Tibial nerve (tissue), 3 donors: Measurements from ENCODE around the gene GLYATL1.

Experiments
- POLR2A ChIP-seq, 2 donors: fragments of 450-650 bp; IDR thresholded peaks; one replicate each; pipeline ENCODE4 v1.6.1; 2017; ENCODE audit warnings: antibody characterized with exemption in 2 of 2, mild to moderate bottlenecking in 2 of 2, moderate library complexity in 2 of 2
- TF ChIP-seq, protein P1 (sequence below), 5 experiments: fragments of 200-600 bp in 3 of 5; fragments of 450-650 bp in 2 of 5; sonication (generic) in 3 of 5; IDR thresholded peaks; one replicate each; pipeline ENCODE4 v1.5.1; 2016 to 2019; ENCODE audit warnings: antibody characterized with exemption in 5 of 5, mild to moderate bottlenecking in 3 of 5, moderate library complexity in 2 of 5

DNA sequence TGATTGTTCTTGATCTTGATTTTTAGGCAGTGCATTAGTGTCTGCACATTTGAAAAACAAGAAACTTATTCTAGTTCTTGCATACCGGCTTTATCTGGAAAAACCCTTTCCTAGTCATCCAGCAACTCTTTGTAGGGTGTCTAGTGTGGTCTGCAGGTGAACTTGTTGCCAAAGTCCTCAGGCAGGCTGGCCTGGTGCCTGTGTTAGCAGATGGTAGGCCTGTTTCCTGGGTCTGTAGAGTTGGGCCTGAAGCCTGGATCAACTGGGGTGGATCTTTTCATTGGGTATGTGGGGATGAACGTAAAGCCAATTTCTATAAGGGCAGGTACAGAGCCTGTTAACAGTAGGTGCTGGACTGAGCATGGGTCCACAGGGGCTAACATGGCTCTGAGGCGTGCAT lies 5.6 kb upstream of the GLYATL1 start:
- TF ChIP-seq, protein P1, sequence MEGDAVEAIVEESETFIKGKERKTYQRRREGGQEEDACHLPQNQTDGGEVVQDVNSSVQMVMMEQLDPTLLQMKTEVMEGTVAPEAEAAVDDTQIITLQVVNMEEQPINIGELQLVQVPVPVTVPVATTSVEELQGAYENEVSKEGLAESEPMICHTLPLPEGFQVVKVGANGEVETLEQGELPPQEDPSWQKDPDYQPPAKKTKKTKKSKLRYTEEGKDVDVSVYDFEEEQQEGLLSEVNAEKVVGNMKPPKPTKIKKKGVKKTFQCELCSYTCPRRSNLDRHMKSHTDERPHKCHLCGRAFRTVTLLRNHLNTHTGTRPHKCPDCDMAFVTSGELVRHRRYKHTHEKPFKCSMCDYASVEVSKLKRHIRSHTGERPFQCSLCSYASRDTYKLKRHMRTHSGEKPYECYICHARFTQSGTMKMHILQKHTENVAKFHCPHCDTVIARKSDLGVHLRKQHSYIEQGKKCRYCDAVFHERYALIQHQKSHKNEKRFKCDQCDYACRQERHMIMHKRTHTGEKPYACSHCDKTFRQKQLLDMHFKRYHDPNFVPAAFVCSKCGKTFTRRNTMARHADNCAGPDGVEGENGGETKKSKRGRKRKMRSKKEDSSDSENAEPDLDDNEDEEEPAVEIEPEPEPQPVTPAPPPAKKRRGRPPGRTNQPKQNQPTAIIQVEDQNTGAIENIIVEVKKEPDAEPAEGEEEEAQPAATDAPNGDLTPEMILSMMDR (IDR thresholded peaks at IDR 0.05): no peak
- no peak for TF ChIP-seq POLR2A (IDR thresholded peaks at IDR 0.05)
